ENCODE results near the gene IL1B.

IL1B gene

GRCh38 chr2:112880696-112881095 is 44.1 kb upstream of the IL1B start:
- no peak for TF ChIP-seq CTCF (IDR thresholded peaks at IDR 0.05; ENCODE audit: low read depth, low read length, missing control alignments)
- no peak overlapping the region for H3K4me3 ChIP-seq (ENCODE audit: low read depth, low read length)
- DNase-seq (ENCODE audit: low read depth), result no peak

- TF ChIP-seq CTCF (IDR thresholded peaks at IDR 0.05; ENCODE audit: low read depth, low read length, missing control alignments), result no peak
- H3K4me3 ChIP-seq (ENCODE audit: low read depth, low read length), result no peak overlapping the region
- no peak for DNase-seq (ENCODE audit: low read depth)
These were observed 43.5 kb upstream of the IL1B start for GRCh38 chr2:112880091-112880531.

GRCh38 chr2:112879491-112880041 is 43.0 kb upstream of the IL1B start:
- no peak for TF ChIP-seq CTCF (IDR thresholded peaks at IDR 0.05; ENCODE audit: low read depth, low read length, missing control alignments)
- no peak overlapping the region for H3K4me3 ChIP-seq (ENCODE audit: low read depth, low read length)
- DNase-seq (ENCODE audit: low read depth), result no peak

GRCh38 chr2:112877423-112877822 is 40.8 kb upstream of the IL1B start:
- DNase-seq (ENCODE audit: low read depth), result no peak
- no peak for TF ChIP-seq CTCF (IDR thresholded peaks at IDR 0.05; ENCODE audit: low read depth, low read length, missing control alignments)
- H3K4me3 ChIP-seq (ENCODE audit: low read depth, low read length), result no peak overlapping the region

GRCh38 chr2:112876971-112877361 is 40.4 kb upstream of the IL1B start:
- DNase-seq (ENCODE audit: low read depth), result no peak
- H3K4me3 ChIP-seq (ENCODE audit: low read depth, low read length), result no peak overlapping the region

GRCh38 chr2:112876257-112876970 is 39.8 kb upstream of the IL1B start:
- no peak for TF ChIP-seq CTCF (IDR thresholded peaks at IDR 0.05; ENCODE audit: low read depth, low read length, missing control alignments)

More at GRCh38 chr2:112876971-112877361, 40.4 kb upstream of the IL1B start:
- no peak for TF ChIP-seq CTCF (IDR thresholded peaks at IDR 0.05; ENCODE audit: low read depth, low read length, missing control alignments)

More at GRCh38 chr2:112876257-112876970, 39.8 kb upstream of the IL1B start:
- H3K4me3 ChIP-seq (ENCODE audit: low read depth, low read length), result no peak overlapping the region
- no peak for DNase-seq (ENCODE audit: low read depth)

Data from GM12864 (cell line).